ENCODE data around the gene PRTN3. TPM values are rescaled to one million over a fixed set of nuclear protein-coding genes. Genes with fewer than 3 reads are reported as not detected.
A peak's percentile ranks its signal among the peaks of the same experiment; 100 is the strongest.
"Not testable (repeated sequence)": the region's sequence is repeated elsewhere in the genome, so short reads cannot be mapped to it uniquely, and the experiment has no call there.

Gene PRTN3
- total RNA-seq, 1 donor from 2014 or later = not detected

GRCh38 chr19:831407-832369 is 9.1 kb upstream of the PRTN3 start:
- ATAC-seq (ENCODE audit: poor library complexity) = no peak
- intact Hi-C loops (cut with DNase I) = no loop called here

GRCh38 chr19:834216-834615 is 6.6 kb upstream of the PRTN3 start:
- intact Hi-C loops (cut with DNase I) = no loop called here
- DNase-seq = no peak
- peak; percentile 36 for ATAC-seq (ENCODE audit: poor library complexity)

More at GRCh38 chr19:831407-832369, 9.1 kb upstream of the PRTN3 start:
- no peak for DNase-seq

- ATAC-seq (ENCODE audit: poor library complexity) = no peak
- intact Hi-C loops (cut with DNase I) = no loop called here
- DNase-seq = no peak
Measured at GRCh38 chr19:835210-835810, 5.5 kb upstream of the PRTN3 start.

- DNase-seq; ATAC-seq (ENCODE audit: poor library complexity); intact Hi-C loops (cut with DNase I): not testable (repeated sequence)
Measured at GRCh38 chr19:842802-843179, 2.0 kb downstream of the PRTN3 start.

GRCh38 chr19:843180-843835 is 2.5 kb downstream of the PRTN3 start:
- ATAC-seq (ENCODE audit: poor library complexity) = peak; percentile 26
- peak; percentile 61 for DNase-seq
- intact Hi-C loops (cut with DNase I) = no loop called here

- DNase-seq (no peak), ATAC-seq (ENCODE audit: poor library complexity) (no peak)
- intact Hi-C loops (cut with DNase I) = no loop called here
Measured at GRCh38 chr19:843836-844545, 3.2 kb downstream of the PRTN3 start.

GRCh38 chr19:844546-844971 is 3.8 kb downstream of the PRTN3 start:
- DNase-seq (no peak), ATAC-seq (ENCODE audit: poor library complexity) (no peak)
- intact Hi-C loops (cut with DNase I) = no loop called here

- DNase-seq = no peak
- intact Hi-C loops (cut with DNase I) = no loop called here
Measured at GRCh38 chr19:845707-846521, 5.1 kb downstream of the PRTN3 start.

GRCh38 chr19:848386-848921 is 7.7 kb downstream of the PRTN3 start:
- peak; percentile 26 for ATAC-seq (ENCODE audit: poor library complexity)
- peak; percentile 72 for DNase-seq
- intact Hi-C loops (cut with DNase I) = no loop called here

More at GRCh38 chr19:845707-846521, 5.1 kb downstream of the PRTN3 start:
- ATAC-seq (ENCODE audit: poor library complexity) = no peak

- ATAC-seq (ENCODE audit: poor library complexity); intact Hi-C loops (cut with DNase I); DNase-seq: not testable (repeated sequence)
Measured at GRCh38 chr19:849195-849594, 8.4 kb downstream of the PRTN3 start.

- peak; percentile 96 for DNase-seq
- intact Hi-C loops (cut with DNase I) = no loop called here
- peak; percentile 86 for ATAC-seq (ENCODE audit: poor library complexity)
Measured at GRCh38 chr19:850221-850978, 9.6 kb downstream of the PRTN3 start.

- no peak for DNase-seq
- ATAC-seq (ENCODE audit: poor library complexity) = no peak
- intact Hi-C loops (cut with DNase I) = no loop called here
Measured at GRCh38 chr19:850979-851335, 10.2 kb downstream of the PRTN3 start.

GRCh38 chr19:852136-853013 is 11.6 kb downstream of the PRTN3 start, which contains the start of gene ELANE:
TSS of gene ELANE (plus strand) at chr19:852303. CDS start at chr19:852329, 26 bp downstream.
- no peak for DNase-seq
- no peak for ATAC-seq (ENCODE audit: poor library complexity)
- intact Hi-C loops (cut with DNase I) = no loop called here

GRCh38 chr19:853014-853585 is 12.3 kb downstream of the PRTN3 start:
- no peak for ATAC-seq (ENCODE audit: poor library complexity)
- intact Hi-C loops (cut with DNase I) = no loop called here
- no peak for DNase-seq

GRCh38 chr19:853614-854220 is 12.9 kb downstream of the PRTN3 start:
- DNase-seq; ATAC-seq (ENCODE audit: poor library complexity); intact Hi-C loops (cut with DNase I): not testable (repeated sequence)
